Lung (tissue), 12 donors: ENCODE results near the gene NAPEPLD. TPM values are rescaled to one million over a fixed set of nuclear protein-coding genes. Genes with fewer than 3 reads are reported as not detected.

Source experiments
- ATAC-seq: fragments of 200-7000 bp; cut with Tn5 transposase; one replicate; pipeline ENCODE4 v1.9.1; 2020; ENCODE audit warnings: moderate number of reproducible peaks; ENCODE audit not compliant: insufficient read depth, low FRiP score
- DNase-seq, 3 donors: peaks; one replicate each; pipeline ENCODE4 v3.0.0-alpha.2; 2013 to 2017
- H3K27ac ChIP-seq, 2 donors: one replicate each; pipeline ENCODE4 v1.5.1; 2013; ENCODE audit warnings: mild to moderate bottlenecking in 2 of 2, moderate library complexity in 2 of 2, control low read depth in 1 of 2, inconsistent platforms in 1 of 2, low read depth in 1 of 2, low read length in 1 of 2
- H3K27me3 ChIP-seq, 3 donors: one replicate each; pipeline ENCODE4 v1.5.1; 2013; ENCODE audit warnings: low read length in 2 of 3; ENCODE audit not compliant: control insufficient read depth in 3 of 3, insufficient read depth in 3 of 3
- H3K36me3 ChIP-seq, 4 donors: one replicate each; pipeline ENCODE4 v1.5.1; 2013; ENCODE audit warnings: low read length in 4 of 4, mild to moderate bottlenecking in 1 of 4, moderate library complexity in 1 of 4; ENCODE audit not compliant: control insufficient read depth in 4 of 4, insufficient read depth in 4 of 4
- H3K4me1 ChIP-seq, 5 donors: one replicate each; pipeline ENCODE4 v1.5.1; 2013; ENCODE audit warnings: low read length in 5 of 5, mild to moderate bottlenecking in 2 of 5, moderate library complexity in 1 of 5; ENCODE audit not compliant: control insufficient read depth in 5 of 5, insufficient read depth in 5 of 5
- H3K4me3 ChIP-seq: one replicate; pipeline ENCODE4 v1.5.1; 2013; ENCODE audit warnings: mild to moderate bottlenecking, control low read depth, moderate library complexity
- H3K9ac ChIP-seq, 2 donors: one replicate each; pipeline ENCODE4 v1.5.1; 2013; ENCODE audit warnings: low read length in 2 of 2, control low read depth in 1 of 2; ENCODE audit not compliant: insufficient read depth in 1 of 2
- H3K9me3 ChIP-seq, 4 donors: one replicate each; pipeline ENCODE4 v1.5.1; 2013; ENCODE audit warnings: low read length in 3 of 4, mild to moderate bottlenecking in 1 of 4, moderate library complexity in 1 of 4; ENCODE audit not compliant: control insufficient read depth in 4 of 4, insufficient read depth in 3 of 4
- CTCF ChIP-seq: IDR thresholded peaks from 2 replicates; pipeline ENCODE4 v1.5.1; 2012; ENCODE audit warnings: mild to moderate bottlenecking; ENCODE audit errors: control extremely low read depth, extremely low read depth
- WGBS, 2 donors: extraction: QIAGEN DNeasy Blood & Tissue Kit; methylation state at CpG; one replicate each; pipeline ENCODE4 v1.1.7; 2013; 5-methylcytosine and 5-hydroxymethylcytosine counted together
- polyA plus RNA-seq, 2 donors: library from polyadenylated mRNA; stranded (reverse); fragments of 200-250 nt; gene quantifications; one replicate each; pipeline ENCODE4 v1.2.1, GENCODE V29; 2013
- total RNA-seq, 2 donors: library from RNA; depleted of rRNA in 1 of 2; stranded (reverse); fragments of >200 nt in 1 of 2; gene quantifications; one replicate each; pipeline ENCODE4 v1.2.1, GENCODE V29; 2014 to 2021
- donor health status: control.
- donor health status: control.
- donor health status: Bipolar disorder and iron deficiency.
- donor health status: healthy.
- donor health status: DM: yes; HTN: yes; CAD: no.

Gene NAPEPLD
- total and polyA plus RNA-seq, 4 donors: 2.9 to 37.0 (median 8.9) TPM

- no peak overlapping the region for H3K9ac ChIP-seq
- no peak overlapping the region for H3K27ac ChIP-seq
- no peak for ATAC-seq
- H3K36me3 ChIP-seq: peaks cover 0 to 13% (median 9%) of the 10 kb centered on the region in 4 donors
- H3K9me3 ChIP-seq: no peaks in the 10 kb centered on the region
- H3K4me1 ChIP-seq: peaks cover 0 to 17% (median 1%) of the 10 kb centered on the region in 5 donors
- H3K4me3 ChIP-seq: no peak overlapping the region
- no peak for TF ChIP-seq CTCF
- H3K27me3 ChIP-seq: no peaks in the 10 kb centered on the region
- 70 to 75% methylated on average over 12 of the region's 12 CpGs for WGBS, 2 donors
- DNase-seq: peak; percentile 75 to 84 (median 77)
Observed at GRCh38 chr7:103106005-103106702, 42.7 kb downstream of the NAPEPLD start.

- H3K4me3 ChIP-seq: no peak overlapping the region
- WGBS, 2 donors: 45 to 67% methylated on average over 2 of the region's 2 CpGs
- H3K27ac ChIP-seq: no peak overlapping the region
- DNase-seq (no peak), ATAC-seq (no peak)
- no peaks in the 10 kb centered on the region for H3K27me3 ChIP-seq
- no peak for TF ChIP-seq CTCF
- peaks cover 0 to 11% (median 1%) of the 10 kb centered on the region in 5 donors for H3K4me1 ChIP-seq
- H3K9me3 ChIP-seq: no peaks in the 10 kb centered on the region
- H3K9ac ChIP-seq: no peak overlapping the region
- peaks cover 7 to 20% (median 12%) of the 10 kb centered on the region in 4 donors for H3K36me3 ChIP-seq
Observed at GRCh38 chr7:103101543-103101942, 47.4 kb downstream of the NAPEPLD start.

- peaks cover 0 to 4% (median 0%) of the 10 kb centered on the region in 5 donors for H3K4me1 ChIP-seq
- H3K27me3 ChIP-seq: no peaks in the 10 kb centered on the region
- DNase-seq (no peak), ATAC-seq (no peak)
- WGBS, 2 donors: 63 to 77% methylated on average over 3 of the region's 3 CpGs
- peaks cover 6 to 20% (median 11%) of the 10 kb centered on the region in 4 donors for H3K36me3 ChIP-seq
- no peak for TF ChIP-seq CTCF
- no peaks in the 10 kb centered on the region for H3K9me3 ChIP-seq
- no peak overlapping the region for H3K4me3 ChIP-seq
- no peak overlapping the region for H3K9ac ChIP-seq
- no peak overlapping the region for H3K27ac ChIP-seq
Observed at GRCh38 chr7:103100348-103100747, 48.6 kb downstream of the NAPEPLD start.
